Measurements from ENCODE around the gene STRIP2.
"Not testable (repeated sequence)": the region's sequence is repeated elsewhere in the genome, so short reads cannot be mapped to it uniquely, and the experiment has no call there.

STRIP2 gene

DNA sequence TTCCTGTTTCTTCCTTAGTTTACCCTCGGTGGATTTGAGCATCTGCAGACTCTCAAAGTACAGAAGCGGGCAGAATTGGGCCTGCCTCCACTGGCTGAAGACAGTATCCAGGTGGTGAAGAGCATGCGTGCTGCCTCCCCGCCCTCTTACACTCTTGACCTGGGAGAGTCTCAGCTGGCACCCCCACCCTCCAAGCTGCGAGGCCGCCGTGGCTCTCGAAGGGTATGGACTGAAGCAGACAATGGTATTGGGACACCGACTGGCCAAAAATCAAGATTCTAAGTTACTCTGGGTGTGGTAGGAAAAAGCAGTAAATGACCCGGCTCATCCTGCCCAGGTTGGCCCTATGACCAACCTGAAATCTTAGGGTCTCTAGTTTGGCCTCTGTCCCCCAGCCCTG lies 22.2 kb downstream of the STRIP2 start:
- no peak for DNase-seq

DNA sequence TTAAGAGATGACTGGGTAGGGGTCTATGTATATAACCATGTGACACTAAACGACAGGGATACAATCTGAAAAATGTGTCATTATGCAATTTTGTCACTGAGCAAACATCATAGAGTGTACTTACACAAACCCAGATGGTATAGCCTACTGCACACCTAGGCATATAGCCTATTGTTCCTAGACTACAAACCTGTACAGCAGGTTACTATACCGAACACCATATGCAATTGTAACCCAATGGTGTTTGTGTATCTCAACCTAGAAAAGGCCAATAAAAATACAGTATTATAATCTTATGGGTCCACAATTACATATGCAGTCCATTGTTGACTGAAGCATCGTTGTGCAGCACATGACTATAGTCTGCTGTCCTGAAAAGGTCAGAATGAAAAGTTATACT lies 22.9 kb downstream of the STRIP2 start:
- no peak for DNase-seq

DNA sequence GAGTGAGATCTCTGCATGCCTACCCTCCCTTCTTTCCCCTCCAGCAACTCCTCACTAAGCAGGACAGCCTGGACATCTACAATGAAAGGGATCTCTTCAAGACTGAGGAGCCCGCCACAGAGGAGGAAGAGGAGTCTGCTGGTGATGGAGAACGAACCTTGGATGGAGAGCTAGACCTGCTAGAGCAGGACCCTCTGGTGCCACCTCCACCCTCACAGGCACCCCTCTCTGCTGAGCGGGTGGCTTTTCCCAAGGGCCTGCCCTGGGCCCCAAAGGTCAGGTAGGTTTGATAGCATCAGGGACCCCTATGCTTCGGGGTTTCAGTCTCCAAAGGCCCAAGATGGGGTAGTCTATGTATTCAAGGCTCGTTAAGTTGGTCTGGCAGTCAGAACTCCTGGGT lies 23.9 kb downstream of the STRIP2 start:
- no peak for DNase-seq

DNA sequence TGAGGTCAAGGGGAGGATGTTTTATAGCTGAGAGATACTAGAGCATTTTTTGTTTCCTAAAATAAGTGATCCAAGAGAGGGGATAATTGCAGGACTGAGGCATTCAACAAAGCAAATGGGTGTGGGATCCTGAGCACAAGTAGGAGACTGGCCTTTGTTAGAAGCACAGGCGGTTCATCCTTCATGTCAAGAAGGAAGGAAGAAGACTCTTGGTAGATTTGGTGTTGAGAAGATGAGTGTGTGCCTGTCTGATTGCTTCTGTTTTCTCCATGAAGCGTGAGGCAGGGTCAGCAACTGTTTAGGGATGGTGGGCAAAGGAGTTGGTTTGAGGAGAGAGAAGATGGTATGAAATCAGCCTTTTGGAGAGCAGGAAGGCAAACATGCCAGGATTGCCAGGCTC lies 27.6 kb downstream of the STRIP2 start:
- no peak for DNase-seq

DNA sequence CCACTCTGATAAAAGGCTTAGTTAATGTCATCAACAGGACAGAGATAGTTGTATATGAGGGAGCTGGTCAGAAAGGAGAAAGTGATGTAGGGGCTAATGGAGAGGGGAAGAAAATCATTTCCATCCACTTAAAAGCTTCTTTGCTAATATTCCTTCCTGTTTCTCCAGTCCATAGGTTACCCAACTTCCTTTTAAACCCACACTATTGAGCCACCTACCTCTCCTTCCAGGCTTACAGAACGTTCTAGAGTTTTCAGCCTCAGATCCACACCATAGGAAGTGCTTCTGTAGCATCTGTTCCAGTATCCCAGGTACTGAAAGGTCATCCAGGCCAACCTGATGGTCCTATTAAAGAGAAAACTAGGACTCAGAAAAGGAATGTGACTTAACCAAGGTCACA lies 28.2 kb downstream of the STRIP2 start:
- no peak for DNase-seq

DNA sequence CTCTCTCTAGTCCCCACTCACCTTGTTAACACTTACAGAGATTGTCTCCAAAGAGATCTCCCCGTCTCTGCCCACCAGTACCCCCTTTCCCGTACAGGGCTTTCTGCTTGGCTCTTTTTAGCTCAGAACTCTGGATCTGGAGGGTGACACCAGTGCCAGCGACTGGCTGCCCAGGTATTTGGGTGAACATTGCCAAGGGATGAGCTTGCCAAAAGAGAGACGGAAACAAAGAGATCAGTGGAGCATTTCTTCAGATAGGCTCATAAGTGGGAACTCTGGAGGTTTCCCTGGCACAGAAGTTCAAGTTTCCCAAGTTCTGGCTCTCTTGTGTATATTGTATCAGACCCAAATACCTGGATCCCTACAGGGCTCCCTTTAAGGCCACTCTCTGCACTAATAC lies 30.0 kb downstream of the STRIP2 start:
- DNase-seq: no peak

DNA sequence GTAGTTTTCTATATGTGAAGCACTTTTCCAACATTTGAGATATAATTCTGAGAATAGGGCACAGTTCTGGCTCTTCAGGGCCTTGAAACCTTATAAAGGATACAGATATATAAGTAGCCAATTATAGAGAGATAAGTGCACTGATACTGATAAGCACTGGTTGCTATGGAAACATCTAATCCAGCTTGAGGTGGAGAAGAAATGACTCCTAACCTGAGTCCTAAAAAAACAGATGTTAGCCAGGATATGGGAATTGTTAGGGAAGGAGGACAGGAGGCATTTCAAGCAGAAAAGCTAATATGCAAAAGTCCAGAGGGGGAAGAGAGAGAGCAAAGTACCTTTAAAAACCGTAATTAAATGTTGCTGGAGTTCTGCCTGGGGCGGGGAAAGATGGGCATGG lies 30.8 kb downstream of the STRIP2 start:
- no peak for DNase-seq

DNA sequence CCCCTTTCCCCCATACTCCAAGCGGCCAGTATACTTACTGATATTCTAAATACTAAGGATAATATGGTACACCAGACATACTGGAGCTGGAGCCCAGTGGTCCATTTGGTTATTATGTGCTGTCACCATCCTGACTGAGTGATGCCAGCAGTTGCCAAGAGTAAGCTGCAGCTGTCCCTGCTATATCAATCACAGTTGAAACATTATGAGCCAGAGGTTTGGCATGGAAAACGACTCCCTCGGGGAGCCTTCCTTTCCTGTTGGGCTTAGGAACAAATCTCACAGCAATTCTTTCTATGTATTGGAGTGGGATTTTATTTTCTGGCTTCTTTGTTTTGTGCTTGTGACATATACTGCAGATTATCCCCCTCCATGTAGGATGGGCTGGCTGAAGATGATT lies 32.6 kb downstream of the STRIP2 start:
- no peak for DNase-seq

DNA sequence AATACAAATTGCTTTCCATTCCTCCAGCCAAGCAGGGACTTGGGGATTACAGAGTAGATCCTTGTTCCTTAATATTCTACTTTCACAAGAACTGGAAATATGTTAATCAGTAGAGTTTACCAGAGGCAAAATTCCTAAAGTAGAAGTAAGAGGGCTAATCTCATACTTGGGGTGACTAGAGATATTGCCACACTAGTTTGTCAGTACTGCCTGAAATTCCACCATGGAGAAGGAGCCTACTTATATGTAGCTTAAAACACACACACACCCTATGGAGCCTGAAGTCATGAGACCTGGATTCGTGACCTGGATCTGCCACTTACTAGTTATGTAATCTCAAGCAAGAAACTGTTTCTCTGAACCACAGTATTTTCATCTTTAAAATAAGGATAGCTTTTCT lies 33.9 kb downstream of the STRIP2 start:
- DNase-seq: no peak

DNA sequence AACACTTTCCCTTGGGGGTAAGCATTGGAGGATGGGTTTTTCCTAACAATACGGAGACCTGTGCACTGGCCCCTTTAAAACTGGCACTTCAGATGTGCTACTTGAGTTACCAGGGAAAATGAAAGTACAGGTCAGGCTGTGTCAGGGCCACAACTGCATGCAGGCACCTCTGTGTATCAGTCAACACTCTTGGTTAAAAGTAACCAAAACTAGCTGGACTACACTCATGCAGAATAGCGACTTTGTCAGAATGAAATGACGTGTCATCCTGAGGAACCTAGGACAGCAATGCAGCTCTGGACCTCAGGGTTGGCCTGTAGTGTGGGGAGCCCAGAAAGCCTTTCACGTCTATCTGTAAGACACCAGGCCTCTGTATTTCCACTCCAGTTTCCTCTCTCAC lies 34.3 kb downstream of the STRIP2 start:
- DNase-seq: no peak

DNA sequence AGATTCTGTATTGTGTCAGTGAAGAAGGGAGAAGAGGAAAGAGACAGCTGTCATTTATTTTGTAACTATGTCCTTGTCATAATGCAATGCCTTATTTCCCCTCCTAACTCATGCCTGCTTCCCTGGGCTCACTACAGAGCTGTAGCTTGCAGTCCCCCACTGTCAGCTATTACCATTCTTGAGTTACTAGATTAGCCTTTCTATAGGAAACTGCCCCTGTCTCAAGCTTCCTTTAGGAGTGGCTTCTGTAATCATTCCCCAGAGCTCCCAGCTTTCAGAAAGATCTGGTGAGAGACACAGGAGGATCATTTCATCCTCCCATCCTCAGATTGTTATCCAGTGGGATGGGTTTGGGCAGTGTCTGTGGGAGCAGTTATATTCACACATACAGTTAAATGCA lies 35.7 kb downstream of the STRIP2 start:
- DNase-seq: no peak

DNA sequence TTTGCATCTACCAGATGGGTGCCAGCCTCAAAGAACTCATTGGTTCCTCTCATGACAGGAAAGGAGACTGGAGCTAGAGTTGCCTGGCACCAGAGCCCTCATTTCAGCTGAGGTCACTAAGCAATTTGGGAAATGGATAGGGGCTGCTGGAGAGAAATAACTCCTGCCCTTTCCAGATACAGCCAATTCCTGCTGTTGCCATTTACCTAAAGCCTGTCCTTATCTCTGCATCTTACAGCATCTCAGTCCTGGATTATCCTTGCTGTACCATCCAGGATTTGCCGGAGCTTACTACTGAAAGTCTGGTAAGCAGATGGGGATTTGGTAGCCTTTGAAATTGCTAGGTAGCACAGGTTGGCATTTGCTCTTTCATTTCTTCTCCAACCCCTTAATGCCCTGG lies 36.2 kb downstream of the STRIP2 start:
- DNase-seq: no peak

DNA sequence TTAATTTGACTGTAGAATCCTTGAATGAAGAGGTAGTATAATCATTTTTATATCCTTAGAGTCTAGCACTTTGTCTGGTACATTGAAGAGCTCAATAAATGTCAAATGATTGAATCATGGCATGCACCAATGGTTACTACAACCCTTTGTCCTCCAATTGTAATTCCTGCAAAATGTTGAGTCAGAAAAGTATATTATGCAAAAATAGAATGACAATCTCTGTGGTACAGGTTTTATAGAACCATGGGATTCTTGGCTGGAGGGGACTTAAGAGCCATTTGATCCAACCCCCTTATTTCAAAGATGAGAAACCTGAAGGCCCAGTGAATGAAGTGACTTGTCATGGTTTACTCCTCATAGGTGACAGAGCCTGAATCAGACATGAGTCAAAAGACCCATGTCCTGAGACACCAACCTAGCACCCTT lies 37.2 kb downstream of the STRIP2 start:
- DNase-seq: no peak

DNA sequence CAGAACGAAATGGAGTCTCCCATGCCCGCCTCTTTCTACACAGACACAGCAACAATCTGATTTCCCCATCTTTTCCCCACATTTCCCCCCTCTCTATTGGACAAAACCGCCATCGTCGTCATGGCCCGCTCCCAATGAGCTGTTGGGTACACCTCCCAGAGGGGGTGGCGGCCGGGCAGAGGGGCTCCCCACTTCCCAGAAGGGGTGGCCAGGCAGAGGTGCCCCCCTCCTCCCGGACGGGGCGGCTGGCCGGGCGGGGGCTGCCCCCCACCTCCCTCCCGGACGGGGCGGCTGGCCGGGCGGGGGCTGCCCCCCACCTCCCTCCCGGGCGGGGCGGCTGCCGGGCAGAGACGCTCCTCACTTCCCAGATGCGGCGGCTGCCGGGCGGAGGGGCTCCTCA lies 41.7 kb downstream of the STRIP2 start:
- DNase-seq: not testable (repeated sequence)

DNA sequence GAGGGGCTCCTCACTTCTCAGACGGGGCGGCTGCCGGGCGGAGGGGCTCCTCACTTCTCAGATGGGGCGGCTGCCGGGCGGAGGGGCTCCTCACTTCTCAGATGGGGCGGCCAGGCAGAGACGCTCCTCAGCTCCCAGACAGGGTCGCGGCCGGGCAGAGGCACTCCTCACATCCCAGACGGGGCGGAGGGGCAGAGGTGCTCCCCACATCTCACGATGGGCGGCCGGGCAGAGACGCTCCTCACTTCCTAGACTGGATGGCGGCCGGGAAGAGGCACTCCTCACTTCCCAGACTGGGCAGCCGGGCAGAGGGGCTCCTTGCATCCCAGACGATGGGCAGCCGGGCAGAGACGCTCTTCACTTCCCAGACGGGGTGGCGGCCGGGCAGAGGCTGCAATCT lies 42.2 kb downstream of the STRIP2 start:
- not testable (repeated sequence) for DNase-seq

DNA sequence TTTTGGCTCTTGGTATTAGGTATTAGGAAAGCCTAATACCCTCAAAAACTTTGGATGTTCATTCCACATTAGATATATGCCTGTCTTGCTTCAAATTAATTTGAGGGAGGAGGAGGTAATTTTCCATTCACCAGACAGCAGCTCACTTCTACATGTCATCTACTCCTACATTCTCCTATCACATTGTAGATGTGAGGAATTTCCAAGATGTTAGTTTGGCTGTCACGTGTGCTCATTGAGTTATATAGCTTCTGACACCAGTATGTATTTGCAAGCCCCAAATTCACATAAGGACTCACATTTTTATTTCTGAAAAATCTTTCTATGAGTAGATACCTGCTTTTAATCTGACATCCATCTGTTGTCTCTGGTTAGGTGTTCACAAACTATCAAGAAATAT lies 45.6 kb downstream of the STRIP2 start:
- DNase-seq: no peak

DNA sequence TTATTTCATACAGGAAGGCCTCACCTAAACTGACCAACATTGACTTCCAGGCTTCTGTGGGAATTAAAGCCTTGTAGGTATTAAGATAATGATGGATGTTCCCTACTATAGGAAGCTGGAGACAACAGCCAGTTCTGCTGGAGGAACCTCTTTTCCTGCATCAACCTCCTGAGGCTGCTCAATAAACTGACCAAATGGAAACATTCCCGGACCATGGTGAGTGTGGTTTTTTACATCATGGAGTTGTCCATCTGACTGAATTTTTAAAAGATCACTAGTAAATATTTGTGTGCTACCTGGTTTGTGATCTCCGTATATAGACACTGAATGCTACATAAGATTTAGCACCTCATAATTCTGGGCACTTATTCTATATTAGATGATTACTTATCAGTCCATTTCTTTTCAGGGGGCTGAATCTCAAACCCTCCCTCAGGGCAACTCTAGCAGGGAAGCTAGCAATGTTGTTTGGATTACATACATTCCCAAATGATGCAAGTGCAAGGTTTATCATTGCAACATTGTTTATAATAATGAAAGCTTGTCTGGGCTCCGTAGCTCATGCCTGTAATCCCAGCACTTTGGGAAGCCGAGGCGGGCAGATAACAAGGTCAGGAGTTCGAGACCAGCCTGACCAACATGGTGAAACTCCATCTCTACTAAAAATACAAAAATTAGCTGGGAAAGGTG lies 46.6 kb downstream of the STRIP2 start:
- DNase-seq: no peak

DNA sequence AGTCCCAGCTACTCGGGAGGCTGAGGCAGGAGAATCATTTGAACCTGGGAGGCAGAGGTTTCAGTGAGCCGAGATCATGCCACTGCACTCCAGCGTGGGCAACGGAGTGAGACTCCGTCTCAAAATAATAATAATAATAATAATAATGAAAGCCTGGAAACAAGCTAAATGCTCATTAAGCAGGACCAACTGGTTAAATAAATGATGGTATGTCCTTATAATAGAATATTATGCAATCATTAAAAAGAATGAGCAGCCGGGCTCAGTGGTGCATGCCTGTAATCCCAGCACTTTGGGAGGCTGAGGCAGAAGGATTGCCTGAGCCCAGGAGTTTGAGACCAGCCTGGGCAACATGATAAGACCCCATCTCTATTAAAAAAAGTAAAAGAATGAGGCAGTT lies 47.1 kb downstream of the STRIP2 start:
- DNase-seq: not testable (repeated sequence)

DNA sequence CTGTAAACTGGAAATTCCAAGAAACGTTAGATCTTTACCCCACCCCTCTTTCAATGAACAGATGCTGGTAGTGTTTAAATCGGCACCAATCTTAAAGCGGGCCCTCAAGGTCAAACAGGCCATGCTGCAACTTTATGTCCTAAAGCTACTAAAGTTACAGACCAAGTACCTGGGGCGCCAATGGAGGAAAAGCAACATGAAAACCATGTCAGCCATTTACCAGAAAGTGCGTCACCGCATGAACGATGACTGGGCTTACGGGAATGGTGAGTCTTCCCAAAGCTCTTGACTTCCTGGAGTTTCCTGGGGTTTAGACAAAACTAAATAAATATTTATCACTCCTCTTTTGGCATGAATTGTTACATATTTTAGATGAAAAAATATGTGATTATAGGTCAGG lies 48.5 kb downstream of the STRIP2 start:
- DNase-seq: no peak

DNA sequence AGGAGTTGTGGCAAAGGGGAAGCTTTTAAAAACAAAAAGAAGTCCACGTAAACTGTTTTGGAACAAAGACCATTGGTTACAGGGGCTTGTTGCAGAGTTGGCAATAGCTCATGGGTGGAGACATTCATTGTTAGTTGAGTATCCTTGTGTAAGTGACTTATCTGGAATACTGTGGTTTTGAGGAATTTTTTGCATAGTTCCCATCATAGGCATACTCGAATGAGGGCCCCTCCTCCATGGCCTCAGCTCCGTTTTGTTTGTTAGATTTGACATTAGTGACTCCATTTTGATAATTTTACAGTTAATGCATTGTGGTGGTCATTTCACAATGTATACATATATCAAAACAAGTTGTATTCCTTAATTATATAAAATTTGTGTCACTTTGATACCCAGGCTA lies 55.3 kb downstream of the STRIP2 start:
- no peak for DNase-seq

DNA sequence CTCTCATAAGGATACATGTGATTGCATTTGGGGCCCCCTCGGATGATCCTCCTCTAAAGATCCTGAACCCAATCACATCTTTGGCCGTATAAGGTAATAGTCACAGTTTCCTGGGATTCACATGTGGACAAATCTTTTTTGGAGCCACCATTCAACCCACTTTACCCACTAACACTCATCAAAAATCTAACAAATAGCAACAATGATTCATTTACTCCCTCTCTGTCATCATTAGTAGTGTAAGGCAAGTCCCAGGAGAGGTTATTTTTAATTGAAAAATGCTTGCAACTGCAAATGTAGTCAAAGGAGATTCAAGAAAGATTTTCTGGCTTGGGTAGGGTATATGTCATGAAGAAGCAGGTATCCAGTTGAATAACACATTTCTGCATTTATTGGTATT lies 58.2 kb downstream of the STRIP2 start:
- no peak for DNase-seq

DNA sequence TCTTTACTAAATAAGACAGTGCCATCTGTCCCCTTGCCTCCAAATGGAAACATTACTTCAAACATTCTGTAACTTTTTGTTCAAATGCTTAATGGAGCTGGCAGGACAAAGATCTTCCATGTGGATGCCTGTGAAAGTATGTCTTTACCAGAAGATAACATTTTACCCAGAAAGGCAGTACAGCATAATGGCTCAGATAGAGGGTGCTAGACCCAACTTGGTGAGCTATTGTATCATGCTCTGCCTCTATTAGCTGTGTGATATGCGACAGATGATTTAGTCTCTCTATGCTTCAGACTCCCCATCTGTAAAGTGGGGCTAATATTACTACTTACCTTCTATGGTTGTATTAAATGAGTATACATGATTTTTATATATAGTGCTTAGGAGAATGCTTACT lies 59.3 kb downstream of the STRIP2 start:
- no peak for DNase-seq

DNA sequence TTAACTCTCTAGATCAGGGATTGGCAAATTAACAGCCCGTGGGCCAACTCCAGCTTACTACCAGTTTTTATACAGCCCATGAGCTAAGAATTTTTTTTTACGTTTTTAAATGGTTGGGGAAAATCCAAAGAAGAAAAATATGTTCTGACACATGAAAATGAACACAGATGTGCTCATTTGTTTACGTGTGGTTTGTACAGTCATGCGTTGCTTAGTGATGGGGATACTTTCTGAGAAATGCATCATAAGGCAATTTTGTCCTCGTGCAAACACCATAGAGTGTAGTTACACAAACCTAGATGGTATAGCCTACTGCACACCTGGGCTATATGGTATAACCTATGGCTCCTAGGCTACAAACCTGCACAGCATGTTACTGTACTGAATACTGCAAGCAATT lies 59.8 kb downstream of the STRIP2 start:
- no peak for DNase-seq

DNA sequence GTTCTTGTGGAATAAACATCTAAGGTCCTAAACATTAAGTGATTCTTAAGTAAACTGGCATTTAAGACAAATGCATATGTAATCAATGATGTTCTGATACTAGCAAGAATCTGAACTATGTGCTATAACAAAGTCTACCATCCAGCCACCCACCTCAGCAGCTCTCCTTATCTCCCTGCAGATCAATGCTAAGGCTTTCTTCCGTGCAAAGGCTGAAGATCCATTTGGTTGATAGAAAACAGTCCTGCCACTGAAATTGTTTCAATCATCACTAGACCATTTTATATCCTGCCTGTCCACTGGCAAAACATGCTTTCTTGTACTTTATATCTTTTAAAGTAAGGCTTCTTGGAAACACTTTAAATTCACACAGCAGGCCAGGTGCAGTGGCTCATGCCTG lies 61.8 kb downstream of the STRIP2 start:
- DNase-seq: no peak

DNA sequence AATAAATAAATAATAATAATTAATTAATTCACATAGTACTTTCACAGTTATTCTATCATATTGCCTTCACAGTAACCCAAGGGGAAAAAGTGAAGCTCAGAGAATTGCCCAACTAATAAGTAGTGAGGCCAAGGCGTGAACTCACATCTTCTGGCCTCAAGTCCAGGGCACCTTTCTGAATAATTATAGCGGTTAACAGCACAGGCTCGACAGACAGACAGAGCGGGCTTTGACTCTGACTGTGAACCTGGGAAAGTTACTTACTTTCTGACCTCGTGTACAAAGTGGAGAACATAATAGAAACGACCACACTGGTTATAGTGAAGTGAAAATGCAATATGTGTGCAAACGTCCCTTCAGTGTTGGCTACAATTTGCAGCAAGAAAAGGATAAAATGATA lies 62.4 kb downstream of the STRIP2 start:
- no peak for DNase-seq

DNA sequence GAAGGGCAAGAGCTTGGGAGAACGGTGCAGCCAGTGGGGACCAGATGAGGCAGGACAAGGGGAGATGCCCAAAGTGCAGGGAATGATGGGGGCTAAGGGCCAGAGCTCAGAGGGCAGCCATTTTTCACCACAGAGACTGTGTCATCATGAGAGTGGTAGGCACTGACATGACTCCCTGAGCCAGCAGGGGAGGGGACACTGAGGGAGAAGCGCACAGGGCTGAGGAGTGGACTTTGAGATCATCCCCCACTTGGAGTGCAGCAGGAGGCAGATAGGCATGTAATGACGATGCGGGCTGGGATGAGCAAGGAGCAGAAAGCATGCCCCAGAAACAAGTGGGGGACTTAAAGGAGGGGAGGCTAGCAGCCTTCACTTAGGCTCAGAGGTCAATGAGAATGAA lies 62.9 kb downstream of the STRIP2 start:
- no peak for DNase-seq

All from cerebellar nuclear complex (tissue), 1 donor.